Heart right ventricle (tissue), 16 donors: Measurements from ENCODE around the gene EFEMP2. TPM values are rescaled to one million over a fixed set of nuclear protein-coding genes. Genes with fewer than 3 reads are reported as not detected.

Experiments
- ATAC-seq, 8 donors: fragments of 200-7000 bp; cut with Tn5 transposase; one replicate each; pipeline ENCODE4 v1.9.1; 2020; ENCODE audit warnings: mild to moderate bottlenecking in 8 of 8, moderate library complexity in 8 of 8, moderate number of reproducible peaks in 1 of 8
- DNase-seq, 2 donors: peaks; one replicate each; pipeline ENCODE4 v3.0.0-alpha.2; 2020
- H3K27ac ChIP-seq, 10 donors: fragments of 200-600 bp; sonication (generic) in 2 of 10; one replicate each; pipeline versions ENCODE4 v1.5.0 to v1.8.0; 2020 to 2022; ENCODE audit warnings: mild to moderate bottlenecking in 3 of 10
- H3K27me3 ChIP-seq, 7 donors: fragments of 200-600 bp; one replicate each; pipeline ENCODE4 v1.8.0; 2021 to 2022; ENCODE audit warnings: mild to moderate bottlenecking in 2 of 7
- H3K36me3 ChIP-seq, 9 donors: fragments of 200-600 bp; sonication (generic) in 1 of 9; one replicate each; pipeline versions ENCODE4 v1.5.0 to v1.8.0; 2020 to 2022; ENCODE audit warnings: mild to moderate bottlenecking in 2 of 9
- H3K4me1 ChIP-seq, 9 donors: fragments of 200-600 bp; sonication (generic) in 1 of 9; one replicate each; pipeline versions ENCODE4 v1.5.0 to v1.8.0; 2020 to 2022; ENCODE audit warnings: mild to moderate bottlenecking in 4 of 9
- H3K4me3 ChIP-seq, 10 donors: fragments of 200-600 bp; sonication (generic) in 2 of 10; one replicate each; pipeline versions ENCODE4 v1.5.0 to v1.8.0; 2020 to 2022; ENCODE audit warnings: mild to moderate bottlenecking in 7 of 10, moderate library complexity in 2 of 10
- H3K9me3 ChIP-seq, 11 donors: fragments of 200-600 bp in 10 of 11; sonication (generic) in 2 of 11; one replicate each; pipeline versions ENCODE4 v1.5.0 to v1.8.0; 2013 to 2022; ENCODE audit warnings: mild to moderate bottlenecking in 2 of 11, control low read depth in 1 of 11, moderate library complexity in 1 of 11
- WGBS, 2 donors: extraction: QIAGEN DNeasy Blood & Tissue Kit; methylation state at CpG; one replicate each; pipeline ENCODE4 v1.1.7; 2013; ENCODE audit warnings: inconsistent platforms in 1 of 2; 5-methylcytosine and 5-hydroxymethylcytosine counted together
- intact Hi-C, 10 donors: fragments of 100-400 bp; cut with DNase I; formaldehyde crosslinking; loops; one replicate each; pipeline versions ENCODE4 v1.11.1 to v1.14.2; 2022
- polyA plus RNA-seq, 2 donors: library from polyadenylated mRNA; stranded (reverse); fragments of 200-250 nt; gene quantifications; one replicate each; pipeline ENCODE4 v1.2.3, GENCODE V29; 2013
- total RNA-seq, 10 donors: library from RNA; stranded (reverse); fragmentation: NEBNext Ultra II Directional in 3 of 10; extraction: Animal tissue kit (Norgen Biotek cat#: 25700) in 3 of 10; gene quantifications; one replicate each; pipeline versions ENCODE4 v1.2.1 to v1.2.4, GENCODE V29; 2021 to 2023
- TF ChIP-seq, protein P1 (sequence below), 9 donors: fragments of 200-600 bp; sonication (generic) in 2 of 9; IDR thresholded peaks; one replicate each; pipeline versions ENCODE4 v1.5.0 to v1.8.0; 2021 to 2022; ENCODE audit warnings: antibody characterized with exemption in 9 of 9, mild to moderate bottlenecking in 5 of 9, moderate library complexity in 1 of 9
- donor health status: Arrhythmogenic right ventricular cardiomyopathy.
- donor health status: ischemic (EF 13 %, LVEDD 7.1; RV severe dilation, severe dysfunction).
- donor health status: healthy with polysubstance abuse.
- donor health status: DM: no; HTN: yes; CAD: no.
- donor health status: DM: no; HTN: no; CAD: no.
- donor health status: ischemic (EF 25% LVEDD 6.9; RV normal size, moderate dysfunction).
- donor health status: ischemic (EF 25% LVEDD 5.7; RV mildly dilated, moderate dysfunction).
- donor health status: healthy.
- donor health status: DM: yes; HTN: yes; CAD: no.
- donor health status: Ischemic cardiomyopathy.
- donor health status: ischemic (EF 35%, LVEDD 5.7; RV mildly dilated, moderate dysfunction).
- donor health status: nonischemic (EF 11% LVEDD 7.7; RV severe dilation, severe dysfunction).
- donor health status: DM: yes; HTN: yes; CAD: no.
- donor health status: PGD.
- donor health status: ischemic (EF 29% LVEDD 5.4; RV normal size, mild dysfunction).
- donor health status: nonischemic (EF 23%, LVEDD 6.1; RV moderate dilation, normal function).

Gene EFEMP2
- total and polyA plus RNA-seq, 12 donors: 54.8 to 133 (median 89.6) TPM

DNA sequence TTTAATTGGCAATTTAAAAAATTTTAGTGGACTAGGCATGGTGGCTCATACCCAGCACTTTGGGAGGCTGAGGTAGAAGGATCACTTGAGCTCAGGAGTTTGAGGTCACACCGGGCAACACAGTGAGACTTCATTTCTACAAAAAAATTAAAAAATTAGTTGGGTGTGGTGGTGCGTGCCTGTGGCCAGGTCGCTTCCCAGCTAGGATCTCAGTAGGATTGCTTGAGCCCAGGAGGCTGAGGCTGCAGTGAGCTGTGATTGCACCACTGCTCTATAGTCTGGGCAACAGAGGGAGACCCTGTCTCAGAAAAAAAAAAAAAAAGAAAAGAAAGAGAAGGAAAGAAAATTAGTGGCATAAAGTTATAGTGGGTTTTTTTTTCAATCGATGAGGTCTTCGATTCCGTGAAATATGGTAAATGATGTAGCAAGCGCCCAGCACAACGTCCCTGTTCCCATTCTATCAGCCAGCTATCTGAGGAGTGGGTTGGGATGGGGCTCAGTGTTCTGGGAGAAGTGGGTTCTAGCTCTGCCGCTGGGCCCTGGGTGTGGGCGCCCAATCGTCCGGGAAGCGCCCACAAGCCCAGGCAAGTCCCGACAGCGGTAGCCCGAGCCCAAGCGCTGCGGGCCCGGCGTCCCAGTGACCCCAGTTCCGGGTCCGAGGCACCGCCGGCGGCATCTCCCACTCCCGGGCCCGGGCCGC is 26.2 kb upstream of the EFEMP2 start:
- Histone ChIP-seq H3K36me3 (peaks cover 0 to 6% (median 0%) of the 10 kb centered on the region in 9 donors), H3K27ac (peak overlapping the region in 6 of 10 donors; percentile 10 to 93 (median 62)), H3K4me3 (peak overlapping the region; percentile 41 to 79 (median 61)), H3K4me1 (peaks cover 7 to 38% (median 27%) of the 10 kb centered on the region in 9 donors), H3K9me3 (no peaks in the 10 kb centered on the region), H3K27me3 (peaks cover 0 to 9% (median 4%) of the 10 kb centered on the region in 7 donors)
- intact Hi-C loops: no loop called here
- no peak for DNase-seq
- WGBS, 2 donors: 29 to 33% methylated on average over 21 to 28 of the region's 28 CpGs
- TF ChIP-seq, protein P1, sequence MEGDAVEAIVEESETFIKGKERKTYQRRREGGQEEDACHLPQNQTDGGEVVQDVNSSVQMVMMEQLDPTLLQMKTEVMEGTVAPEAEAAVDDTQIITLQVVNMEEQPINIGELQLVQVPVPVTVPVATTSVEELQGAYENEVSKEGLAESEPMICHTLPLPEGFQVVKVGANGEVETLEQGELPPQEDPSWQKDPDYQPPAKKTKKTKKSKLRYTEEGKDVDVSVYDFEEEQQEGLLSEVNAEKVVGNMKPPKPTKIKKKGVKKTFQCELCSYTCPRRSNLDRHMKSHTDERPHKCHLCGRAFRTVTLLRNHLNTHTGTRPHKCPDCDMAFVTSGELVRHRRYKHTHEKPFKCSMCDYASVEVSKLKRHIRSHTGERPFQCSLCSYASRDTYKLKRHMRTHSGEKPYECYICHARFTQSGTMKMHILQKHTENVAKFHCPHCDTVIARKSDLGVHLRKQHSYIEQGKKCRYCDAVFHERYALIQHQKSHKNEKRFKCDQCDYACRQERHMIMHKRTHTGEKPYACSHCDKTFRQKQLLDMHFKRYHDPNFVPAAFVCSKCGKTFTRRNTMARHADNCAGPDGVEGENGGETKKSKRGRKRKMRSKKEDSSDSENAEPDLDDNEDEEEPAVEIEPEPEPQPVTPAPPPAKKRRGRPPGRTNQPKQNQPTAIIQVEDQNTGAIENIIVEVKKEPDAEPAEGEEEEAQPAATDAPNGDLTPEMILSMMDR (IDR thresholded peaks at IDR 0.05): no peak
- ATAC-seq: no peak

DNA sequence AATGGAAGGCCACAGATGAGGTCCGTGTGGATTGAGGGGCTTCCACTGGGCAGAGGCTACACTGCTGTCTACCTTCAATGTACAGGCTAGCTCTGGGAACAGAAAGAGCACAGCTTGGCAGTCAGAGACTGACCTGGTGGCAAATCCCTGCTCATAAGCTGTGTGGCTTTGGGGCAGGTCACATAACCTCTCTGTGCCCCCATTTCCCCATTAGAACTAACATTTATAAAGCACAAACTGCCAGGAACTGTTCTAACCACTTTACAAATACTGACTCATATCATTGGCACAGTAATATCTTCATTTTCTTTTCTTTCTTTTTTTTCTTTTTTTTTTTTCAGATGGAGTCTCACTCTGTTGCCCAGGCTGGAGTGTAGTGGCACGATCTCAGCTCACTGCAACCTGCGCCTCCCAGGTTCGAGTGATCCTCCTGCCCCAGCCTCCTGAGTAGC is 24.4 kb upstream of the EFEMP2 start:
- Histone ChIP-seq H3K4me1 (peaks cover 15 to 55% (median 44%) of the 10 kb centered on the region in 9 donors), H3K36me3 (peaks cover 0 to 6% (median 0%) of the 10 kb centered on the region in 9 donors), H3K27me3 (peaks cover 0 to 9% (median 4%) of the 10 kb centered on the region in 7 donors), H3K9me3 (no peaks in the 10 kb centered on the region), H3K27ac (no peak overlapping the region), H3K4me3 (no peak overlapping the region)
- DNase-seq: no peak
- no peak for ATAC-seq
- intact Hi-C loops: no loop called here
- TF ChIP-seq, protein P1 (IDR thresholded peaks at IDR 0.05): no peak
- WGBS, 2 donors: 92 to 94% methylated on average over 4 of the region's 4 CpGs

DNA sequence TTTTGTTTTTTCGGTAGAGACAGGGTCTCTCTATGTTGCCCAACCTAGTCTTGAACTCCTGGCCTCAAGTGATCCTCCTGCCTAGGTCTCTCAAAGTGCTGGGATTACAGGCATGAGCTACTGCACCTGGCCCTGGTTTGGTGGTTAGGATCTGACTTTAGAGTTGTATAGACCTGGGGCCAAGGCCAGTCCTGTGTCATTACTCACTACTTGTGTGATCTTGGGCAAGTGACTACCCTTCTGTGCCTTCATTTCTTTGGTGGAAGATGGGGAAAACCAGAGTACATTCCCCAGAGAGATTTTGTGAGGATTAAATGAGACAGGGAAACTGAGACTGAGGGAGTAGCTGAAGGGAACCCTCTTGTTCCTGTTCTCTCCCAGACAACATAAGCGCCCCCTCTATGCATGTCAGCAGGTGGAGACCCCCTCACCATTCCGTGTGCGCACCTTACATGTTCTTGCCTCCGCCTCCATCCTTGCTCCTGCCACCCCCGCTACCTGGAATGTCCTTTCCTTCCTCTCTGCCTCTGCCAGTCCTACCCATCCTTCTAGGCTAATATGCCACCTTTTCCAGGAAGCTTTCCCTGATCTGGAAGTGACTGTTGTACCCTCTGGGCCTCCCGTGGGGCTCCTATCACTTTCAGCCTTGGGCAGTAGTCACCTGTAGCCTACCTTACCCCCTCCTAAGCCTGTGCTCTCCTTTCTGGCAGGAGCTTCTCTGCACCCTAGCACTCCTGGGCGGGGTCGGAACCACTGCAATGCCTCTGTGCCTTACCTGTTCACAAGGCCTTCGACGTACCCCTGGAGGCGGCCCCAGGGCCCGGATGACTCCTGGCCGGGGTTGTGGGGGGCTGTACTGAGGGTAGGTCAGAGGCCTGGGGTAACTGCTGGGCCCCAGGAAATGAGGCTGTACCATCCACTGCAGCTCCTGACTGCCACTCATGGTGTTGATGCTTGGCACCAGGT is 23.7 kb upstream of the EFEMP2 start:
- Histone ChIP-seq H3K27ac (no peak overlapping the region), H3K36me3 (peaks cover 0 to 6% (median 0%) of the 10 kb centered on the region in 9 donors), H3K4me3 (no peak overlapping the region), H3K9me3 (no peaks in the 10 kb centered on the region), H3K27me3 (peaks cover 0 to 9% (median 4%) of the 10 kb centered on the region in 7 donors), H3K4me1 (peaks cover 16 to 61% (median 52%) of the 10 kb centered on the region in 9 donors)
- no peak for ATAC-seq
- DNase-seq: no peak
- intact Hi-C loops: no loop called here
- TF ChIP-seq, protein P1 (IDR thresholded peaks at IDR 0.05): no peak
- WGBS, 2 donors: 92 to 93% methylated on average over 14 of the region's 14 CpGs

DNA sequence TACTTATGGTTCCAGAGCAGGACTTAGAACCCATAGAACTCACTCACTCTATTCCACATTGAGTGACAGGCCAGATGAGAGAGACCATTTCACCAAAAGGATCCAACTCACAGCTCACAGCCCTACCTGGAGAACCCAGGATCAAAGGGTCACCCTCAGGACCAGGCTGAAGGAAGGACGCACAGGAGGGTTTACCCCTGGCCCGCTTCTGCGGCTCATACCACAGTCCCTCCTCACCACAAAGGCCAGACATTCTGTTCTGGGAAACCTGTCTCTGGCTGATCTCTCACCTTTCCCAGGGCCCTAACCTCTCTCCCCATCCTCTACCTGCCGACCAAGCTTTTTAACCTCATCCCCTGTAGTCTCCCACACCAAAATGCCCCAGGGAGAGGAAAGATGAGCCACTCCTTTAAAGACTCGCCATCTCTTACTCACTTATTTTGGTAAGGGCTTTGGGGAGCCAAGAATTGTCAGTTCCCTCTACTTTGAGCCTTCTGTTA is 22.9 kb upstream of the EFEMP2 start:
- ATAC-seq (no peak), DNase-seq (no peak)
- H3K9me3 ChIP-seq: no peaks in the 10 kb centered on the region
- no peak overlapping the region for H3K27ac ChIP-seq
- WGBS, 2 donors: 94 to 96% methylated on average over 5 of the region's 5 CpGs
- peaks cover 0 to 9% (median 4%) of the 10 kb centered on the region in 7 donors for H3K27me3 ChIP-seq
- no peak overlapping the region for H3K4me3 ChIP-seq
- TF ChIP-seq, protein P1 (IDR thresholded peaks at IDR 0.05): no peak
- peaks cover 16 to 61% (median 54%) of the 10 kb centered on the region in 9 donors for H3K4me1 ChIP-seq
- intact Hi-C loops: no loop called here
- peaks cover 0 to 6% (median 0%) of the 10 kb centered on the region in 9 donors for H3K36me3 ChIP-seq
